Mesodermal cell (in vitro differentiated cells): ENCODE measurements around the gene ASNSD1. TPM values are rescaled to one million over a fixed set of nuclear protein-coding genes. Genes with fewer than 3 reads are reported as not detected.

Experiments used
- H3K27ac ChIP-seq: 2 replicates; pipeline ENCODE4 v1.7.0; 2013; ENCODE audit warnings: mild to moderate bottlenecking, low read depth, low read length, moderate library complexity; ENCODE audit not compliant: severe bottlenecking
- H3K36me3 ChIP-seq: 2 replicates; pipeline ENCODE4 v1.7.1; 2013; ENCODE audit warnings: mild to moderate bottlenecking, low read length, moderate library complexity; ENCODE audit not compliant: control insufficient read depth, insufficient read depth
- H3K4me1 ChIP-seq: one replicate; pipeline ENCODE4 v1.7.1; 2013; ENCODE audit warnings: mild to moderate bottlenecking, low read length; ENCODE audit not compliant: insufficient read depth, control insufficient read depth, poor library complexity, severe bottlenecking
- H3K4me3 ChIP-seq: 2 replicates; pipeline ENCODE4 v1.7.0; 2013; ENCODE audit warnings: low read length, control low read depth, mild to moderate bottlenecking; ENCODE audit not compliant: insufficient read depth, poor library complexity, severe bottlenecking; ENCODE audit errors: extremely low read depth
- H3K9me3 ChIP-seq: 2 replicates; pipeline ENCODE4 v1.7.1; 2013; ENCODE audit warnings: mild to moderate bottlenecking, low read length, moderate library complexity; ENCODE audit not compliant: control insufficient read depth
- WGBS, 2 experiments: methylation state at CpG; one replicate each; pipeline ENCODE4 v1.1.5; 2013; ENCODE audit warnings: missing lambda C conversion rate in 2 of 2; ENCODE audit not compliant: insufficient coverage in 2 of 2; 5-methylcytosine and 5-hydroxymethylcytosine counted together
- polyA plus RNA-seq, 2 experiments: library from polyadenylated mRNA; stranded (reverse); fragments of 50-300 nt; gene quantifications; one replicate each; pipeline ENCODE4 v1.2.3, GENCODE V29; 2013

Gene ASNSD1
- polyA plus RNA-seq (2013, experiment 1 of 2), result 41.4 TPM
- polyA plus RNA-seq (2013, experiment 2 of 2), result 45.8 TPM

DNA sequence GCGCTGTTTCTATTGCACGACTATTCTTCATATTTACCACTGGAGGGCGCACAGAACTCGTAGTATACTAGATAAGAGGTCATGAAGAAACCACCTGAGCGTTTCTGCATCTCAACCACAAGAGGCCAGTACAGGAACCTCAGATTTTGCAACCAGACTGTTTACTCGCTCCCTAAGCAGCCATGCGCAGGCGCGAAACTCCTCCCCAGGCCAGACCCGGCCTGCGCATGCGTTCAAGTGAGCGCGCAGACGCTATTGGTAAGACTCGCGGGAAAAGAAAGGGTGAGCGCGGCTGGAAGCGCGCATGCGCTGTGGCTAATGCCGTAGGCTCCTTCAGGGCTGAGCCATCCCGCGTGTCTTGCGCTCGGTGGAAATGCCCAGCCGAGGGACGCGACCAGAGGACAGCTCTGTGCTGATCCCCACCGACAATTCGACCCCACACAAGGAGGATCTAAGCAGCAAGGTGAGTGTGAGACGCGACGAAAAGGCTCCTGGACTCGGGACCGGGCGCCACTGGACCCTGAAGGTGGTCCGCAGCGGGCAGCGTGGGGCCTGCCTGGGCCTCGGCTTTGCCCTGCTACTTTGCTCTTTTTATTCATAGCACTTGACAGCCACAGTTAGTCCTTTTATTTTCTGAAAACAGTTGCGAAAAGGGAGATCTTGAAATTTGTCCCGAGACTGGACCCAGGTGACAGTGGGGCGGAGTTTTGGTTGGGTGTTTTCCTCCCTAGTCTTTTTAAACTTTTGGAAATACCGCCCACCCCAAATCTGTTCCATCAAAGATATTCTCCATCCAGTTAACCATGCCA, at the start of gene ASNSD1:
Gene ASNSD1 (plus strand): TSS at position 312 of the 809 bp plus-strand sequence. CDS start 4,674 bp downstream, outside the sequence.
- Histone ChIP-seq H3K9me3 (no peaks in the 10 kb centered on the region), H3K27ac (peak within 1 kb of the TSS; percentile 20), H3K4me3 (peak within 1 kb of the TSS; percentile 87), H3K4me1 (peaks cover 22% of the 10 kb centered on the region), H3K36me3 (peaks cover 12% of the 10 kb centered on the region)
- WGBS, 2 experiments, result 1% methylated on average over 26 to 39 of the region's 46 CpGs

DNA sequence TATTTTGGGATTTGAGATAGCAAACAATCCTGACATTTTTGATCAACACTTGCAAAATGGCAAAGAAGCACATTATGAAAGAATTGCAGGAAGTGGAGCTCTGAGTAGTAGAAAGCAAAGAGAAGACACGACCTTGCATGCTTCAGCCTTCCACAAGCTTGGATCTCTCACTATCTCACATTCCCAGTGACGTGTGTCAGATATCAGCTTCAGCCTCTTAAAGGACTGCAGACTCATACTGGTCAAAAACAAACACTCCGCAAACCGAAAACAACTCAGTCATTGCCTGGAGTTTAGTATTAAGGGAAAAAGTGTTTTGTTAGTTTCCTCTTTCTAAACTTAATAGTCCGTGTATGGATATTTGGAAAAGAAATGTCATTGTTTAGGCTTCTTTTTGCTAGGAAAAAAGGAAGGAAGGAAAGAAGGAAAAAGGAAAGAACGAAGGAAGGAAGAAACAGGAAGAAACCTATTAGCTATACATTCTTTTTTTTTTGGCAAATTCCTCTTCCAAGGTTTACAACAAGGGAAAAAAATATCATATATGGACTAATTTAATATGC, 48.1 kb upstream of the ASNSD1 start:
- Histone ChIP-seq H3K36me3 (no peaks in the 10 kb centered on the region), H3K4me1 (peaks cover 21% of the 10 kb centered on the region), H3K4me3 (no peak overlapping the region), H3K9me3 (no peaks in the 10 kb centered on the region), H3K27ac (peak overlapping the region; percentile 99)
- 21 to 80% methylated on average over 1 to 2 of the region's 6 CpGs for WGBS, 2 experiments

DNA sequence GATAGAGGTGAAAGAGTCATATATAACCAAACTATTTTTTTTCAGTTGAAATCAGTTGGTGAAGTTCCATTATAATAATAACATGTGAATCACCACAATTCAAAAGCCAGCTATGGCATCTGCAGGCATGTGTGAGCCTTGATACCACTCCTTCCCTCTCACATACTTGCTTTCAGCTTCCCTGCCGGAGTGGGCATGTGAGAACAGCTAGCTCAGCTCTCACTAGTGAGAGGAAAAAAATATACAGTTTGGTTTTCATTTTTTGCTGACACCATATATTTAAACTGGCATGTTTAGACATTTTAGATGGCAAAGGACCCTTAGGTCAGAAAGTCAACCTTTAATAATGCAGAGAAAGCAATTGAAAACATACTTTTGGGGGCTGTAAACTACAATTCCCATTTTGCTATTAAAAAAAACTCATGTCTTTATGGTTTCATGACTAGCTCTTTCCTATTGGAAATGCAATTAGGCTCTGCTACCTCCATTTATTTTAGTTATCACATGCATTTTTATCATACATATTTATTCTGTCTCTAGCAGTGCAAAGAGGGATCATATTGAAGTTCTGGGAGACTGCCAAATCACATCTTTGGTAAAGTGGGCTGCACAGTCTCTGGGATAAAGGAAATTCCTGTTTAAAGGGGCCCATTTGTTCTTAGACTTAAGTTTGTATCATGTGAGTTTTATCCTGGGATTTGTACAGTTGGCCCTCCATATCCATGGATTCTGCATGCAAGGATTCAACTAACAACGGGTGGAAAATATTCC, 47.4 kb upstream of the ASNSD1 start:
- Histone ChIP-seq H3K4me1 (peaks cover 21% of the 10 kb centered on the region), H3K27ac (peak overlapping the region; percentile 99), H3K36me3 (no peaks in the 10 kb centered on the region), H3K9me3 (no peaks in the 10 kb centered on the region), H3K4me3 (no peak overlapping the region)
- WGBS, 2 experiments, result no CpG with 5 or more reads among the region's 2 CpGs

GRCh38 chr2:189614585-189614984, 46.7 kb upstream of the ASNSD1 start:
- H3K4me1 ChIP-seq, result peaks cover 21% of the 10 kb centered on the region
- H3K4me3 ChIP-seq, result no peak overlapping the region
- H3K27ac ChIP-seq, result no peak overlapping the region
- WGBS, 2 experiments, result 92 to 98% methylated on average over 3 to 4 of the region's 4 CpGs
- H3K36me3 ChIP-seq, result no peaks in the 10 kb centered on the region
- no peaks in the 10 kb centered on the region for H3K9me3 ChIP-seq

DNA sequence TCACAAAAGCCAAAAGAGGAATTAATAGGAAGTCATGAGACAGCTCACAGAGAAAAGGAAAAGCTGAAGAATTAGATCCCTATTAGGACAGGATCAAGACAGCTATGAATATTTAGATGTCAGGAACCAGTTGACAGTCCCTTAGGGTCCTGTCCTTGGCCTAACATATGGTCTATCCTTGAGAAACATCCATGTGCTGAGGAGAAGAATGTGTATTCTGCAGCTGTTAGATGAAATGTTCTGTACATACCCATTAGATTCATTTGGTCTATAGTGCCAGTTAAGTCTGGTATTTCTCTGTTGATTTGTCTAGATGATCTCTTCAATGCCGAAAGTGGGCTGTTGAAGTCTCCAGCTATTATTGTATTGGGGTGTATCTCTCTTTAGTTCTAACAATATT, 43.1 kb upstream of the ASNSD1 start:
- Histone ChIP-seq H3K4me1 (peaks cover 14% of the 10 kb centered on the region), H3K4me3 (no peak overlapping the region), H3K27ac (no peak overlapping the region), H3K9me3 (no peaks in the 10 kb centered on the region), H3K36me3 (no peaks in the 10 kb centered on the region)
- no CpG with 5 or more reads among the region's 1 CpG for WGBS, 2 experiments

DNA sequence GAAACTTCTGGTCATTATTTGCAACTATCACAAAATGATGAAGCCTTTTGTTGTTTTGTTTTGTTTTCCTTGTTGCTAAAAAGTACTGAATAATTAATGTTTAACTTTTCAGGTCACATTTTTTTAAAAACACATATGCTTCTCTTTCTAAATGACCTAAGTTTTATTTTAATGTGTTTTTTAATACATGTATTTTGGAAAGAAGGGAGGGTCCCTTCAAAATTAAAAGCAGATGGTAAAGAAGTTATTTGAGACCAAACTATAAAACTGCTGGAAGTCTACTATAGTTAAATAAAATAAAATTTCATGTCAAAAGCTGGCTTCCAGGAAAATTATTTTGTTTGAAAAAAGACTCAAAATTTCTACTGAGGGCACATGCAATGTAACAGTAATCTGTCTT, 39.5 kb upstream of the ASNSD1 start:
- no peaks in the 10 kb centered on the region for H3K4me1 ChIP-seq
- H3K9me3 ChIP-seq, result no peaks in the 10 kb centered on the region
- H3K27ac ChIP-seq, result no peak overlapping the region
- H3K36me3 ChIP-seq, result no peaks in the 10 kb centered on the region
- H3K4me3 ChIP-seq, result no peak overlapping the region

- H3K9me3 ChIP-seq, result no peaks in the 10 kb centered on the region
- WGBS, 2 experiments, result 100% methylated on average over 1 of the region's 1 CpG; no CpG with 5 or more reads in 1 of the 2 experiments
- no peaks in the 10 kb centered on the region for H3K36me3 ChIP-seq
- no peak overlapping the region for H3K27ac ChIP-seq
- H3K4me1 ChIP-seq, result no peaks in the 10 kb centered on the region
- H3K4me3 ChIP-seq, result no peak overlapping the region
Observed at GRCh38 chr2:189623049-189623448, 38.2 kb upstream of the ASNSD1 start.

DNA sequence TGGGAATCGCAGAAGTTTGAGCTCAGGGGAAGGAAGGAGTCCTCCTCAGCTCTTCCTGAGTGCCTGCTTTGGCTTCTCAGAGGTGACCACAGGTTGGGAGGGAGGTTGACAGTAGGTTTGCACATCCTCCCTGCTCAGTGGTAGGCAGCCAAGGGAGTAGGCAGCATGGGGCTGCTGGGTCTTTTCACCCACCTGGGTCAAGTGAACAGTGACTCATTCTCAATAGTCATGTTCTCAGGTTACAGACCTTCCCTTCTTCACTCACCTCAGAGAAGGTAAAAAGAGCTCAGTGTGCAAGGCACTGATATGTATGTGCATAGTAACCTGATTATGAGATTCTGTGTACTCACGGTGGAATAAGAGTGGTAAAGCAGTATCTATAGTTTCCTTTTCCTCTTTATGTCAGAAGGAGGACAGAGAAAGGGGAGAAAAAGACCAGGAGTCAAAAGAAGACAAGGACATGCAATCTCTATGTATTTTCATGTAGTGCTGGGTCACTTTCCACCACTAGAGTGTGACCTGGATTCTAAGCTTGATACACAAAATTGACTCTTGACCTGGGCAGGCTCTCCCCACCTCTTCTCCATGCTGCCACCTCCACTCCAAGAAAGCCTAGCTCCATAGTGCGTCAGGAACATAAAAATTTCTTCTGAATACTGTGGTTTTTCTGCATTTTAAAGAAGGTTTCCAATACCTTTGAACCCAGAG, 36.5 kb upstream of the ASNSD1 start:
- H3K4me3 ChIP-seq, result no peak overlapping the region
- WGBS, 2 experiments, result 85 to 100% methylated on average over 2 to 3 of the region's 3 CpGs
- H3K9me3 ChIP-seq, result no peaks in the 10 kb centered on the region
- no peaks in the 10 kb centered on the region for H3K36me3 ChIP-seq
- H3K27ac ChIP-seq, result no peak overlapping the region
- H3K4me1 ChIP-seq, result no peaks in the 10 kb centered on the region

DNA sequence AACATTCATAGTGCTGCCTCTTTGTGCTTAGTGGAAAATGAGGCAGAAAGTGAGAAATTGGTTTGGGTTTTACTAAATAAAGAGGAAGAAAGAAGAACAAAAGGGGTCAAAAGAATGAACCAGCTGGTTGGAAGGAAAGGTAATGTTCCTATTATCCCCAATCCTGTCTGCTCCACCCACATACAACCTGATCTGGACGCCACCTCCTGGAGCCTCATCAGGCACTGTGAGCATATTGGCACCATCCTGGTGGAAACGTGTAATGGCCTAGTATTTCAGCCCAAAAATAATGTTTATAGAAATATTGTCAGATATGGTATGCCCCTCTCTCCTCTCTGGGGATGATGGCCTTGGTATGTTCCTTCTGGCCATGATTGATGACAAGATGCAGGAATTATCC, 35.6 kb upstream of the ASNSD1 start:
- Histone ChIP-seq H3K9me3 (no peaks in the 10 kb centered on the region), H3K4me1 (peaks cover 5% of the 10 kb centered on the region), H3K27ac (no peak overlapping the region), H3K4me3 (no peak overlapping the region), H3K36me3 (no peaks in the 10 kb centered on the region)
- no CpG with 5 or more reads among the region's 2 CpGs for WGBS, 2 experiments

GRCh38 chr2:189627789-189628188, 33.5 kb upstream of the ASNSD1 start:
- Histone ChIP-seq H3K27ac (no peak overlapping the region), H3K4me3 (no peak overlapping the region), H3K36me3 (no peaks in the 10 kb centered on the region), H3K9me3 (no peaks in the 10 kb centered on the region), H3K4me1 (peaks cover 9% of the 10 kb centered on the region)
- WGBS, 2 experiments, result no CpG with 5 or more reads among the region's 1 CpG
